Activated CD8-positive, alpha-beta memory T cell treated with anti-CD3 and anti-CD28 coated beads, Interleukin-2, amount 10 ng/mL, durations not matched to agents 7 days and 5 days (primary cell): Measurements from ENCODE around the gene GPR158. TPM values are rescaled to one million over a fixed set of nuclear protein-coding genes. Genes with fewer than 3 reads are reported as not detected.

Source experiments
- ATAC-seq: fragments of 150-1000 bp; cut with Tn5 transposase; one replicate; pipeline ENCODE4 v1.10.0; 2021; ENCODE audit warnings: moderate library complexity
- CTCF ChIA-PET: fragments of 350-600 bp; sonication (Branson Sonifier 250); formaldehyde crosslinking; loops from one replicate; lab custom pipeline; 2021; ENCODE audit warnings: antibody characterized with exemption; lab: Charles Lee
- DNase-seq: peaks from one replicate; pipeline ENCODE4 v3.0.0-alpha.2; 2020
- H3K27ac Mint-ChIP-seq: one replicate; pipeline ENCODE4 v1.8.0; 2021; ENCODE audit warnings: mild to moderate bottlenecking, mixed read lengths
- H3K27me3 Mint-ChIP-seq: one replicate; pipeline ENCODE4 v1.8.0; 2021; ENCODE audit warnings: mixed read lengths
- H3K36me3 Mint-ChIP-seq: one replicate; pipeline ENCODE4 v1.8.0; 2021; ENCODE audit warnings: mild to moderate bottlenecking, mixed read lengths
- H3K4me1 Mint-ChIP-seq: one replicate; pipeline ENCODE4 v1.8.0; 2021; ENCODE audit warnings: mixed read lengths
- H3K4me3 Mint-ChIP-seq: one replicate; pipeline ENCODE4 v1.8.0; 2021; ENCODE audit warnings: mild to moderate bottlenecking, moderate library complexity, mixed read lengths
- H3K9me3 Mint-ChIP-seq: one replicate; pipeline ENCODE4 v1.8.0; 2022; ENCODE audit warnings: low read depth, mixed read lengths
- total RNA-seq, 2 experiments: library from RNA; stranded (reverse); gene quantifications; one replicate each; pipeline ENCODE4 v1.2.3, GENCODE V29; 2021

GPR158 gene
- total RNA-seq, 2 experiments from 2014 or later, result not detected

- ATAC-seq (no peak), DNase-seq (no peak)
- CTCF ChIA-PET, result no interaction called here
- no peak overlapping the region for H3K27ac Mint-ChIP-seq
- no peaks in the 10 kb centered on the region for H3K9me3 Mint-ChIP-seq
- no peak overlapping the region for H3K4me3 Mint-ChIP-seq
- H3K36me3 Mint-ChIP-seq, result no peaks in the 10 kb centered on the region
- H3K4me1 Mint-ChIP-seq, result no peaks in the 10 kb centered on the region
- no peaks in the 10 kb centered on the region for H3K27me3 Mint-ChIP-seq
Observed at GRCh38 chr10:25405871-25406270, 231.1 kb downstream of the GPR158 start.

- Mint-ChIP-seq H3K4me3 (no peak overlapping the region), H3K9me3 (peaks cover 6% of the 10 kb centered on the region), H3K27ac (no peak overlapping the region), H3K27me3 (no peaks in the 10 kb centered on the region), H3K36me3 (no peaks in the 10 kb centered on the region), H3K4me1 (no peaks in the 10 kb centered on the region)
- ATAC-seq (no peak), DNase-seq (no peak)
- CTCF ChIA-PET, result no interaction called here
Observed at GRCh38 chr10:25417611-25418010, 242.8 kb downstream of the GPR158 start.

DNA sequence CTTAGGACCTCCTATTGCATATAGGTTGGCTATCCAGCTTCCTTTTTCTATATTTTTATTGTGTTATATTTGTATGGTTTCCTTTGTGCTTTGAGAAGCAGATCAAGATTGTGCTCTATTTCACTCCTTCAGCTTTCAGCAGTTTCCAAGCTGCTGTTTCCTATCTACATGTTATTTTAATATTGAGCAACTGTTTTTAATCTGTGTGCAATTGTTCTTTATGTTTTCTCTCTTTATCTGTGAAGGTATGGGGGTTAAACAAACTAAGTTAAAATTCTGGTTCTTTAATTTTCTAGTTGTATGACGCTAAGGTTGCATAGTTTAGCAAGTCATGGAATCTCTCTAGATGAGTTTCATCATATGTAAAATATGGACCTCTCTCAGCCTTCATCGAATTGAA, 251.0 kb downstream of the GPR158 start:
- H3K4me3 Mint-ChIP-seq, result no peak overlapping the region
- CTCF ChIA-PET, result no interaction called here
- H3K27me3 Mint-ChIP-seq, result no peaks in the 10 kb centered on the region
- peaks cover 6% of the 10 kb centered on the region for H3K9me3 Mint-ChIP-seq
- DNase-seq, result no peak
- H3K4me1 Mint-ChIP-seq, result no peaks in the 10 kb centered on the region
- ATAC-seq, result no peak
- H3K27ac Mint-ChIP-seq, result no peak overlapping the region
- H3K36me3 Mint-ChIP-seq, result no peaks in the 10 kb centered on the region

- no peak overlapping the region for H3K27ac Mint-ChIP-seq
- H3K4me3 Mint-ChIP-seq, result no peak overlapping the region
- H3K36me3 Mint-ChIP-seq, result no peaks in the 10 kb centered on the region
- peaks cover 19% of the 10 kb centered on the region for H3K9me3 Mint-ChIP-seq
- no peak for DNase-seq
- H3K27me3 Mint-ChIP-seq, result no peaks in the 10 kb centered on the region
- no peaks in the 10 kb centered on the region for H3K4me1 Mint-ChIP-seq
- CTCF ChIA-PET, result no interaction called here
- ATAC-seq, result no peak
Observed at GRCh38 chr10:25436431-25436830, 261.6 kb downstream of the GPR158 start.

GRCh38 chr10:25441270-25441669, 266.5 kb downstream of the GPR158 start:
- H3K4me1 Mint-ChIP-seq, result no peaks in the 10 kb centered on the region
- ATAC-seq, result no peak
- no peak for DNase-seq
- no peaks in the 10 kb centered on the region for H3K36me3 Mint-ChIP-seq
- H3K9me3 Mint-ChIP-seq, result peaks cover 20% of the 10 kb centered on the region
- CTCF ChIA-PET, result no interaction called here
- H3K4me3 Mint-ChIP-seq, result no peak overlapping the region
- H3K27me3 Mint-ChIP-seq, result no peaks in the 10 kb centered on the region
- no peak overlapping the region for H3K27ac Mint-ChIP-seq

DNA sequence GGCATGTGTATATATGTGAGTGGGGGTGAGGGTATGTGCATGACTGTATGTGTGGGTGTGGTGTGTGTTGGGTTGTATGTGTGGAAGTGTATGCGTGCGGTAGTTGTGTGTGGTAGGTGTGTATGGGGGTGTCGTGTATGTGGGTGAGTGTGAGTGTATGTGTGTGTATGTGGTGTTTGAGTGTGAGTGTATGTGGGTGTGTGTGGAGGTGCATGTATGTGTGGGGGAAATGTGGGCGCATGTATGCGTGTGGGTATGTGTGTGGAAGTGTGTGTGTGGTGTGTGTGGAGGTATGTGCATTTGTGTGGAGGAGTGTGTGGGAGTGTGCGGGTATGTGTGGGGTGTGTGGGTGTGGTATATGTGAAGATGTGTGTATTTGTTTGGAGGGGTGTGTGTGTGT, 269.5 kb downstream of the GPR158 start:
- peaks cover 9% of the 10 kb centered on the region for H3K9me3 Mint-ChIP-seq
- H3K27ac Mint-ChIP-seq, result no peak overlapping the region
- no peaks in the 10 kb centered on the region for H3K27me3 Mint-ChIP-seq
- DNase-seq, result no peak
- no peak overlapping the region for H3K4me3 Mint-ChIP-seq
- CTCF ChIA-PET, result no interaction called here
- H3K4me1 Mint-ChIP-seq, result no peaks in the 10 kb centered on the region
- no peak for ATAC-seq
- H3K36me3 Mint-ChIP-seq, result no peaks in the 10 kb centered on the region

DNA sequence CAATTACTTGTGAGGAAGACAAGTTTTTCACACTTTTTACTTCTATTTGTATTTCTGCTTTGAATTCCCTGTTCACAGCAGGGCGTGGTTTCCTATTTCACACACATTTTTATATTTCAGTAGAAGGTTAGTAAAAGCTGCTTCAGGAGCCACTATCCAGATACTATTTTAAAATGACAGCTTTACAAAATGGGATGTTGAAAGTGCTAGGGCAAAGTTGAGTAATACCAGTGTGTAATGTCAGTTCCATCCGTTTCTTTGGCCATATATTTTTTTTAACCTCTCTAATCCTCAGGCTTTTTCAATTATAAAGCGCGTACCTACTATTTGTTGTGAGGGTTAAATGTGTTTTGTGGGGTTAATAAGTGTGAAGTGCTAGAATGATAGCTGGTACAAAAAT, 276.6 kb downstream of the GPR158 start:
- no peak for ATAC-seq
- Mint-ChIP-seq H3K4me3 (no peak overlapping the region), H3K4me1 (no peaks in the 10 kb centered on the region), H3K9me3 (peaks cover 12% of the 10 kb centered on the region), H3K27ac (no peak overlapping the region), H3K27me3 (no peaks in the 10 kb centered on the region), H3K36me3 (no peaks in the 10 kb centered on the region)
- no peak for DNase-seq
- CTCF ChIA-PET, result no interaction called here

DNA sequence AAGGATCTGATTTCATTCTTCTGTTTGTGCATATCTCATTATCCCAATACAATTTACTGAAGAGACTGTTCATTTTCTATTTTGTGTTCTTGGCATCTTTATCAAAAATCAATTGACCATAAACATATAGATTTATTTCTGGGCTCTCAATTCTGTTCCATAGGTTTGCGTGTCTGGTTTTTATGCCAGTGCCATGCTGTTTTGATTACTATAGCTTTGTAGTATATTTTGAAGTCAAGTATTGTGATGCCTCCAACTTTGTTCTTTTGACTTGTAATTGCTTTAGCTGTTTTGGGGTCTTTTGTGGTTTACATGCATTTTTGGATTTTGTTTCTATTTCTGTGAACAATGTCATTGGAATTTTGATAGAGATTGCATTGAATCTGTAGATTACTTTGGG, 278.8 kb downstream of the GPR158 start:
- Mint-ChIP-seq H3K4me1 (no peaks in the 10 kb centered on the region), H3K9me3 (peaks cover 12% of the 10 kb centered on the region), H3K36me3 (no peaks in the 10 kb centered on the region), H3K27me3 (no peaks in the 10 kb centered on the region), H3K27ac (no peak overlapping the region), H3K4me3 (no peak overlapping the region)
- ATAC-seq (no peak), DNase-seq (no peak)
- CTCF ChIA-PET, result no interaction called here

DNA sequence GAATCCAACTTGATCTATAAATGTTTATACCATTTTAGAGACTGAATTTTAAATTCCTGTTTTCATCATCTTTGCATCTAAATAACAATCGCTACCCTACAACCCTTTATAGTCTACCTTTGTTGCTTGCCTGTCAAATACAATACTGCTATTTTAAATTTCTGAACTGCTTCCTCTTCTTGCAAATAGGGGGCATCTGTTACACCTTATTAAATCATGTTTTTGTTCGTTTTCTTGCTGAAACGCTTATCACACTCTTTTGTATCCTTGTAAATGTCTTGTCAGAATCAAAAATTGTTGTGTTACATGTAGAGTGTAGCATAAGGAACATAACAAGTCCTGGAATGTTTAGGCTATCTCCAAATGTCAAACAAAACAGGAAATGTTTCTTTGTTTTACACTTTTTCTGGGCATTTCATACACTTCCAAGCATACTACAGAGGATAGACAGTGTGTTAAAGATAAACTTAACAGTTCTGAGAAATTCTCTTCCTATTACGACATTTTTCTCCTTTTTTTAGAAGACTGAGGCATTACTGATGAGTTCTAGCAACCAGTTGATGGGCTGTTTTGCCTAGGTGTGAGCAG, 281.3 kb downstream of the GPR158 start:
- Mint-ChIP-seq H3K36me3 (no peaks in the 10 kb centered on the region), H3K9me3 (peaks cover 10% of the 10 kb centered on the region), H3K4me3 (no peak overlapping the region), H3K27ac (no peak overlapping the region), H3K27me3 (no peaks in the 10 kb centered on the region), H3K4me1 (no peaks in the 10 kb centered on the region)
- DNase-seq, result no peak
- CTCF ChIA-PET, result no interaction called here
- ATAC-seq, result no peak

DNA sequence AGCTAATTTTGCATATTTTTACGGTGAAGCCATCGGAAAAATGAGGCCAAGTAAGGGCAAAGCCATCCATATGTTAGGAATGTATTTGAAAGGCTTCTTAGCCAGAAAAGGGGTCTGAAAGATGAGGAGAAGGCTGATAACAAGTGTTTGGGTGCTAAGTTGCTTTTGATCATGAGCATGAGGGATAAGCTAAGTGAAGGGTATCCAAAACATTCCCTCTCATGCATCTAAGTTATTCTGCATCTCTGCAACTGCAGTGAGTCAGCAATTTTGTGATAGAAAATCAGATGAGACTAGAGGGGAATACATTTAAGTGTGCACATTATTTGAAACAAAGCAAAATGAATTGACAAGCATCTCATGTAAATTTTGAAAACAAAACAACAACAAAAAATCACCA, 282.8 kb downstream of the GPR158 start:
- Mint-ChIP-seq H3K27me3 (no peaks in the 10 kb centered on the region), H3K4me1 (no peaks in the 10 kb centered on the region), H3K36me3 (no peaks in the 10 kb centered on the region), H3K27ac (no peak overlapping the region), H3K9me3 (peaks cover 10% of the 10 kb centered on the region), H3K4me3 (no peak overlapping the region)
- DNase-seq, result no peak
- CTCF ChIA-PET, result no interaction called here
- ATAC-seq, result no peak

DNA sequence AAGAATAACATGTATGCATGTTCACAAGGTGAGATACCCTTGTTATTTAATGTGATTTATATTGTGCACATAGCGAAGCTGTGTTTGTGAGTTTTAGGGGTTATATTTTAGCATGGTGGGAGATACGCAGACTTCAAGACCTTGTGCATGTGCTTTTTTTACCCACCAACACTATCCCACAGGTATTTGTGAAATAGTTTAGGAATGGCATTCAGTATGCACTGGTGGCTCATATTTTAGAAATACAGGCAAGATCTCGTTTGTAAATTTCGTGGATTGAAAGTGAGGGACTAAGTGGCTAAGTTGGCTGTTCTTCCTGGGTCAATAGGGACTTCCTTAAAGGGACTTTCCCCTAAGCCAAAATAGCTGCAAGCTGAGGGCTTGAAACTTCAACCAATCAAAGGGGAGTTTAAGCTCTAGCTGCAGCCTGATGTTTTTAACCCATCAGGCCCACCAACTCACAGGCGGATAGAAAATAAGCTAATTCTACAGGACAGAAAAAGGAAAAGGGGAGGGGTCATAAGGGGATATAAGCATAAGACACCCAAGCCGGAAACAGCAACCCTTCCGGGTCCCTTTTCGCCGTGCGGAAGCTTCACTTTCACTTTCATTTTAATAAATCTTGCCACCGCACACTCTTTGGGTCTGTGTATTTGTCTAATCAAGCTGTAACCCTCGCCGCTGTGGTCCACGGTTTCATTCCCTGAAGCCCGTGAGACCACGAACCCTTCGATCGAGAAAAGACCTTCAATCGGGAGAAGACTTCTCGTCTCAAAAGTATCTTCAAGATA, 291.0 kb downstream of the GPR158 start:
- Mint-ChIP-seq H3K36me3 (no peaks in the 10 kb centered on the region), H3K4me3 (no peak overlapping the region), H3K27me3 (no peaks in the 10 kb centered on the region), H3K4me1 (no peaks in the 10 kb centered on the region), H3K27ac (no peak overlapping the region), H3K9me3 (peaks cover 4% of the 10 kb centered on the region)
- CTCF ChIA-PET, result no interaction called here
- ATAC-seq (no peak), DNase-seq (no peak)

- Mint-ChIP-seq H3K27me3 (no peaks in the 10 kb centered on the region), H3K27ac (no peak overlapping the region), H3K36me3 (no peaks in the 10 kb centered on the region), H3K9me3 (peaks cover 4% of the 10 kb centered on the region), H3K4me3 (no peak overlapping the region), H3K4me1 (no peaks in the 10 kb centered on the region)
- CTCF ChIA-PET, result no interaction called here
- ATAC-seq (no peak), DNase-seq (no peak)
Observed at GRCh38 chr10:25467881-25468280, 293.1 kb downstream of the GPR158 start.

- Mint-ChIP-seq H3K9me3 (peaks cover 12% of the 10 kb centered on the region), H3K4me3 (no peak overlapping the region), H3K36me3 (no peaks in the 10 kb centered on the region), H3K27me3 (no peaks in the 10 kb centered on the region), H3K27ac (no peak overlapping the region), H3K4me1 (no peaks in the 10 kb centered on the region)
- no peak for DNase-seq
- CTCF ChIA-PET, result no interaction called here
- ATAC-seq, result no peak
Observed at GRCh38 chr10:25481467-25481866, 306.7 kb downstream of the GPR158 start.

DNA sequence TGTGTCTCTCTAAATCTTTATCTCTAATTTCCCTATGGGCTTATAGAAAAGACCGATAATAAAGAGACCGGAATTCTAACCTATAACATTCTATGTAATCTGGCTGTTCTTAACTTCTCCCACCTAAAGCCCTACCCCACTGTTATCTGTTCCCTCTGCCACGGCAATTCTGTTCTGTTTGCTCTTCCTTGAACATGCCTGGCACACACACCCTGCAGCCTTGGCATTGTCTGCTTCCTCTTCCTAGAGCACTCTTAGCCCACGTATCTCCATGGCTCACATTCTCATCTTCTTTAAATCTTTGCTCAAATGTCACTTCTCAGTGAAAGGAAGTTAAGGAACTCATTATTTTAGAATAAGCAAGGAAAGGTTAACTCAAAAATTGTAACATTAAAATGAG, 309.2 kb downstream of the GPR158 start:
- Mint-ChIP-seq H3K27me3 (no peaks in the 10 kb centered on the region), H3K36me3 (no peaks in the 10 kb centered on the region), H3K9me3 (peaks cover 12% of the 10 kb centered on the region), H3K4me3 (no peak overlapping the region), H3K4me1 (no peaks in the 10 kb centered on the region), H3K27ac (no peak overlapping the region)
- CTCF ChIA-PET, result no interaction called here
- DNase-seq (no peak), ATAC-seq (no peak)
